SK-N-SH (cell line): ENCODE data around the gene CLTCL1. TPM values are rescaled to one million over a fixed set of nuclear protein-coding genes. Genes with fewer than 3 reads are reported as not detected.

Experiments
- CTCF ChIA-PET: fragments of 300-600, 350-600 bp; formaldehyde crosslinking; extraction: SDS; loops from one replicate; lab custom pipeline; 2021; lab: Yijun Ruan, JAX
- POLR2A ChIA-PET: fragments of 350-600 bp; sonication (Branson Sonifier 250); formaldehyde crosslinking; extraction: SDS; loops from one replicate; lab custom pipeline; 2020; ENCODE audit warnings: antibody characterized with exemption, inconsistent platforms; lab: Yijun Ruan, JAX
- DNase-seq: peaks from one replicate; pipeline ENCODE4 v3.0.0; 2012
- H2AFZ ChIP-seq: fragments of 200-600 bp; sonication (generic); 2 replicates; pipeline ENCODE4 v1.8.1; 2016; ENCODE audit warnings: antibody characterized with exemption, mild to moderate bottlenecking, low read depth
- H3F3A ChIP-seq: fragments of 200-600 bp; sonication (generic); replicated peaks from 2 replicates; pipeline ENCODE3; 2016; ENCODE audit warnings: antibody characterized with exemption, mild to moderate bottlenecking; ENCODE audit not compliant: insufficient read depth
- H3K27ac ChIP-seq, 2 experiments: fragments of 200-500 bp in 1 of 2; fragments of 200-600 bp in 1 of 2; sonication (Bioruptor generic) in 1 of 2; sonication (generic), shearing (Covaris generic) in 1 of 2; 2 replicates each; pipeline versions ENCODE4 v1.5.1 to v1.6.1; 2014 to 2016; ENCODE audit warnings: low read depth in 2 of 2, inconsistent platforms in 1 of 2, low read length in 1 of 2, mild to moderate bottlenecking in 1 of 2, mixed read lengths in 1 of 2
- H3K27me3 ChIP-seq: fragments of 200-600 bp; sonication (generic), shearing (Covaris generic); 2 replicates; pipeline ENCODE4 v1.6.1; 2016; ENCODE audit warnings: mixed run types; ENCODE audit not compliant: insufficient read depth
- H3K36me3 ChIP-seq, 2 experiments: fragments of 200-500 bp in 1 of 2; fragments of 200-600 bp in 1 of 2; sonication (Bioruptor generic) in 1 of 2; sonication (generic) in 1 of 2; replicated peaks in 1 of 2; 2 replicates each; pipeline versions ENCODE3 to v1.5.1; 2014 to 2016; ENCODE audit warnings: low read length in 1 of 2, mild to moderate bottlenecking in 1 of 2; ENCODE audit not compliant: insufficient read depth in 2 of 2, control insufficient read depth in 1 of 2
- H3K4me1 ChIP-seq, 2 experiments: fragments of 200-500 bp in 1 of 2; fragments of 200-600 bp in 1 of 2; sonication (Bioruptor generic) in 1 of 2; sonication (generic), shearing (Covaris generic) in 1 of 2; 2 replicates each; pipeline versions ENCODE4 v1.5.1 to v1.6.1; 2014 to 2016; ENCODE audit warnings: low read depth in 1 of 2, low read length in 1 of 2, mixed run types in 1 of 2; ENCODE audit not compliant: insufficient read depth in 2 of 2, control insufficient read depth in 1 of 2
- H3K4me2 ChIP-seq: fragments of 200-600 bp; sonication (generic), shearing (Covaris generic); 2 replicates; pipeline ENCODE4 v1.6.1; 2017; ENCODE audit warnings: mixed run types
- H3K4me3 ChIP-seq, 2 experiments: fragments of 200-500 bp in 1 of 2; fragments of 200-600 bp in 1 of 2; sonication (Bioruptor generic) in 1 of 2; sonication (generic), shearing (Covaris generic) in 1 of 2; 2 replicates each; pipeline versions ENCODE4 v1.5.1 to v1.8.1; 2014 to 2016; ENCODE audit warnings: low read depth in 2 of 2, inconsistent platforms in 1 of 2, low read length in 1 of 2, mild to moderate bottlenecking in 1 of 2, mixed read lengths in 1 of 2, moderate library complexity in 1 of 2
- H3K79me2 ChIP-seq: fragments of 200-600 bp; sonication (generic); 2 replicates; pipeline ENCODE4 v1.8.1; 2017; ENCODE audit warnings: mild to moderate bottlenecking; ENCODE audit not compliant: insufficient read depth
- H3K9ac ChIP-seq: fragments of 200-600 bp; sonication (generic); 2 replicates; pipeline ENCODE4 v1.6.1; 2017; ENCODE audit warnings: mixed run types
- H3K9me2 ChIP-seq: fragments of 200-600 bp; sonication (generic); 2 replicates; pipeline ENCODE4 v1.6.1; 2017; ENCODE audit warnings: mixed run types
- H3K9me3 ChIP-seq: fragments of 200-600 bp; sonication (generic); 2 replicates; pipeline ENCODE4 v1.6.1; 2017; ENCODE audit warnings: mixed run types, mild to moderate bottlenecking, moderate library complexity
- H4K20me1 ChIP-seq: fragments of 200-600 bp; sonication (generic); 2 replicates; pipeline ENCODE4 v1.6.1; 2017; ENCODE audit warnings: mild to moderate bottlenecking, mixed run types; ENCODE audit not compliant: insufficient read depth
- EP300 ChIP-seq, 2 experiments: IDR thresholded peaks; 2 replicates each; pipeline versions ENCODE4 v1.4.0 to v1.6.1; 2012; ENCODE audit warnings: borderline replicate concordance in 1 of 2, low read depth in 1 of 2, low read length in 1 of 2
- FOSL2 ChIP-seq: IDR thresholded peaks from 2 replicates; pipeline ENCODE4 v1.4.0; 2012; ENCODE audit warnings: low read depth, mild to moderate bottlenecking, moderate library complexity, borderline replicate concordance
- FOXM1 ChIP-seq: IDR thresholded peaks from 2 replicates; pipeline ENCODE4 v1.4.0; 2012; ENCODE audit warnings: low read depth, mild to moderate bottlenecking
- MXI1 ChIP-seq: IDR thresholded peaks from 2 replicates; pipeline ENCODE4 v1.6.1; 2012; ENCODE audit warnings: mild to moderate bottlenecking, low read depth, low read length, improper control_type of control experiment
- NRF1 ChIP-seq: IDR thresholded peaks from 2 replicates; pipeline ENCODE4 v1.6.1; 2012; ENCODE audit warnings: low read depth, mild to moderate bottlenecking, low read length
- RFX5 ChIP-seq: IDR thresholded peaks from 2 replicates; pipeline ENCODE4 v1.6.1; 2012; ENCODE audit warnings: mild to moderate bottlenecking, improper control_type of control experiment, low read length
- SIN3A ChIP-seq: IDR thresholded peaks from 2 replicates; pipeline ENCODE4 v1.6.1; 2012; ENCODE audit warnings: low read depth, mild to moderate bottlenecking, low read length, moderate library complexity, borderline replicate concordance
- SMC3 ChIP-seq: IDR thresholded peaks from 2 replicates; pipeline ENCODE4 v1.6.1; 2012; ENCODE audit warnings: low read depth, low read length, improper control_type of control experiment
- TAF1 ChIP-seq: IDR thresholded peaks from 2 replicates; pipeline ENCODE4 v1.6.1; 2012; ENCODE audit warnings: low read depth, mild to moderate bottlenecking, low read length, moderate library complexity, borderline replicate concordance
- WGBS: methylation state at CpG from one replicate; pipeline ENCODE4 v1.1.6; 2017; ENCODE audit warnings: low lambda C conversion rate; 5-methylcytosine and 5-hydroxymethylcytosine counted together
- polyA plus RNA-seq, 3 experiments: library from polyadenylated mRNA; depleted of rRNA; stranded (reverse); fragments of >200 nt; gene quantifications; 2 replicates each; pipeline ENCODE4 v1.2.3, GENCODE V29; 2012
- TF ChIP-seq, protein P1 (sequence below): IDR thresholded peaks from 2 replicates; pipeline ENCODE4 v1.4.0; 2012; ENCODE audit warnings: low read depth, borderline replicate concordance
- TF ChIP-seq, protein P2 (sequence below): IDR thresholded peaks from 2 replicates; pipeline ENCODE4 v1.4.0; 2012; ENCODE audit warnings: low read depth, borderline replicate concordance

CLTCL1 gene
- polyA plus RNA-seq, 1 of the 3 experiments (the other 2 are of a cell fraction): 6.7 TPM

DNA sequence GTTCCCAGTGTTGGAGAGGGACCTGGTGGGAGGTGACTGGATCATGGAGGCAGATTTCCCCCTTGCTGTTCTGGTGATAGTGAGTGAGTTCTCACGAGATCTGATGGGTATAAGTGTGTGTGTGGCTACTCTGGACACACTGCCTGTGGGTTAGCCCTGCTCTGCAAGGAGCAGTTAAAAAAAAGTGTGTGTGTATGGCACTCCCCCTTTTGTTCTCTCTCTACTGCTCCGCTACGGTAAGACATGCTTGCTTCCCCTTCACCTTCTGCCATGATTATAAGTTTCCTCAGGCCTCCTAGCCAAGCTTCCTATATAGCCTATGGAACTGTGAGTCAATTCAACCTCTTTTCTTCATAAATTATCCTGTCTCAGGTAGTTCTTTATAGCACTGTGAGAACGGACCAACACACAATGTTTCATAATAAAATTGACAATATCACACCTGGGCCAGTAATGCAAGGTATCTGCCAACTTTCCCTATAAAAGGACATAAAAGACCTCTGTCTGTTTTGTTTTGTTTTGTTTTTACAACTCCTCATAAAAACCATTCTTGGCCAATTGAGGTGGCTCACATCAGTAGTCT is 20.2 kb downstream of the CLTCL1 start:
- no peak overlapping the region for H2AFZ ChIP-seq
- H3K4me3 ChIP-seq: no peak overlapping the region
- H4K20me1 ChIP-seq: no peaks in the 10 kb centered on the region
- POLR2A ChIA-PET: no interaction called here
- no peaks in the 10 kb centered on the region for H3K27me3 ChIP-seq
- H3K4me1 ChIP-seq: peaks cover 0 to 3% of the 10 kb centered on the region in 2 experiments; a peak in 1 of 4 replicates
- CTCF ChIA-PET: interaction anchor here (1.0 kb wide), 1 partner anchor 23 kb away, joined by 3 read pairs; no protein-coding TSS in a partner anchor
- 93% methylated on average over 4 of the region's 4 CpGs for WGBS
- no peak overlapping the region for H3K27ac ChIP-seq
- H3K4me2 ChIP-seq: no peak overlapping the region
- TF ChIP-seq EP300 (IDR thresholded peaks at IDR 0.05; ENCODE audit: borderline replicate concordance in 1 of 2, low read depth in 1 of 2, low read length in 1 of 2) (no peak), MXI1 (no peak)
- TF ChIP-seq, protein P1, sequence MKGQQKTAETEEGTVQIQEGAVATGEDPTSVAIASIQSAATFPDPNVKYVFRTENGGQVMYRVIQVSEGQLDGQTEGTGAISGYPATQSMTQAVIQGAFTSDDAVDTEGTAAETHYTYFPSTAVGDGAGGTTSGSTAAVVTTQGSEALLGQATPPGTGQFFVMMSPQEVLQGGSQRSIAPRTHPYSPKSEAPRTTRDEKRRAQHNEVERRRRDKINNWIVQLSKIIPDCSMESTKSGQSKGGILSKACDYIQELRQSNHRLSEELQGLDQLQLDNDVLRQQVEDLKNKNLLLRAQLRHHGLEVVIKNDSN: no peak
- H3F3A ChIP-seq: no peaks in the 10 kb centered on the region
- H3K79me2 ChIP-seq: peaks cover 5% of the 10 kb centered on the region; the same call in 1 of the 2 replicates
- no peak for DNase-seq
- H3K36me3 ChIP-seq: peaks cover 4 to 15% of the 10 kb centered on the region in 2 experiments
- no peak overlapping the region for H3K9ac ChIP-seq
- H3K9me2 ChIP-seq: no peaks in the 10 kb centered on the region
- 0 out of 2 replicates have a peak, but pooled peaks cover 10% of the 10 kb centered on the region for H3K9me3 ChIP-seq

DNA sequence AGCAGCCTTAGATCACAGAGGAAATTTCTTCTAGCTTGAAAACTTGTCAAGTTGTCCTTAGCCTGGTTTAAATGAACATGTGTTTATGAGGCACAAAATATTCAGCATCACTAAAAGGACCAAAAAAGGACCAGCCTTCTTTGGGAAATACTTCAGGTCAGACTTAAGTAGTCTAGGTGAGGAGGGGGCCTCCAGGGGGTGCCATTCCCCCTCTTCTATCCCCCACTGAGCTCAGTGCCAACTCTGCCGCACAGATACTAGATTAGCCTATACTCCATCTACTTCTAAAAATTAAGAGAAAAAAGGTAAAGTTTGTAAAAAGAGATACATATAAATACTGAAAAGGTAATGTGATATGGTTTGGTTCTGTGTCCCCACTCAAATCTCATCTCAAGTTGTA is 20.6 kb downstream of the CLTCL1 start:
- peaks cover 0 to under 1% of the 10 kb centered on the region in 2 experiments; a peak in 1 of 4 replicates for H3K4me1 ChIP-seq
- no peak overlapping the region for H3K4me3 ChIP-seq
- no peak overlapping the region for H2AFZ ChIP-seq
- H3K9ac ChIP-seq: no peak overlapping the region
- no peak overlapping the region for H3K27ac ChIP-seq
- H3K36me3 ChIP-seq: peaks cover 4 to 18% of the 10 kb centered on the region in 2 experiments
- no peaks in the 10 kb centered on the region for H3K27me3 ChIP-seq
- H3F3A ChIP-seq: no peaks in the 10 kb centered on the region
- peaks cover 6% of the 10 kb centered on the region; the same call in 1 of the 2 replicates for H3K79me2 ChIP-seq
- H3K9me2 ChIP-seq: no peaks in the 10 kb centered on the region
- TF ChIP-seq, protein P2, sequence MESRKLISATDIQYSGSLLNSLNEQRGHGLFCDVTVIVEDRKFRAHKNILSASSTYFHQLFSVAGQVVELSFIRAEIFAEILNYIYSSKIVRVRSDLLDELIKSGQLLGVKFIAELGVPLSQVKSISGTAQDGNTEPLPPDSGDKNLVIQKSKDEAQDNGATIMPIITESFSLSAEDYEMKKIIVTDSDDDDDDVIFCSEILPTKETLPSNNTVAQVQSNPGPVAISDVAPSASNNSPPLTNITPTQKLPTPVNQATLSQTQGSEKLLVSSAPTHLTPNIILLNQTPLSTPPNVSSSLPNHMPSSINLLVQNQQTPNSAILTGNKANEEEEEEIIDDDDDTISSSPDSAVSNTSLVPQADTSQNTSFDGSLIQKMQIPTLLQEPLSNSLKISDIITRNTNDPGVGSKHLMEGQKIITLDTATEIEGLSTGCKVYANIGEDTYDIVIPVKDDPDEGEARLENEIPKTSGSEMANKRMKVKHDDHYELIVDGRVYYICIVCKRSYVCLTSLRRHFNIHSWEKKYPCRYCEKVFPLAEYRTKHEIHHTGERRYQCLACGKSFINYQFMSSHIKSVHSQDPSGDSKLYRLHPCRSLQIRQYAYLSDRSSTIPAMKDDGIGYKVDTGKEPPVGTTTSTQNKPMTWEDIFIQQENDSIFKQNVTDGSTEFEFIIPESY: no peak
- TF ChIP-seq MXI1 (no peak), RFX5 (no peak), FOXM1 (no peak), EP300 (IDR thresholded peaks at IDR 0.05; ENCODE audit: borderline replicate concordance in 1 of 2, low read depth in 1 of 2, low read length in 1 of 2) (no peak), SMC3 (no peak), TAF1 (no peak), NRF1 (no peak), SIN3A (no peak), FOSL2 (no peak)
- TF ChIP-seq, all 33 proteins: peak for 0
- Histone ChIP-seq H3K9me3 (peaks cover 11% of the 10 kb centered on the region; the same call in 1 of the 2 replicates), H4K20me1 (no peaks in the 10 kb centered on the region), H3K4me2 (no peak overlapping the region)
- POLR2A ChIA-PET: no interaction called here
- WGBS: 100% methylated on average over 1 of the region's 1 CpG
- no peak for DNase-seq
- CTCF ChIA-PET: interaction anchor here (1.0 kb wide), 1 partner anchor 23 kb away, joined by 3 read pairs; no protein-coding TSS in a partner anchor
